GM18505 (cell line): ENCODE results near the gene CTSC.

ENCODE experiments used
- ATAC-seq: cut with Tn5 transposase; IDR thresholded peaks from one replicate; pipeline ENCODE4 v1.9.1; 2021; ENCODE audit not compliant: unreplicated experiment
- POLR2A ChIP-seq: IDR thresholded peaks from 4 replicates; pipeline ENCODE4 v1.6.1; 2011; ENCODE audit warnings: borderline replicate concordance; ENCODE audit not compliant: insufficient read depth, insufficient read length; ENCODE audit errors: extremely low read depth

The CTSC gene

GRCh38 chr11:88320149-88320559 is 17.4 kb downstream of the CTSC start:
- no peak for TF ChIP-seq POLR2A

GRCh38 chr11:88318017-88318416 is 19.5 kb downstream of the CTSC start:
- ATAC-seq, result no peak
- TF ChIP-seq POLR2A, result no peak

More at GRCh38 chr11:88320149-88320559, 17.4 kb downstream of the CTSC start:
- ATAC-seq, result no peak

- TF ChIP-seq POLR2A, result no peak
- no peak for ATAC-seq
Observed at GRCh38 chr11:88317536-88317935, 20.0 kb downstream of the CTSC start.

DNA sequence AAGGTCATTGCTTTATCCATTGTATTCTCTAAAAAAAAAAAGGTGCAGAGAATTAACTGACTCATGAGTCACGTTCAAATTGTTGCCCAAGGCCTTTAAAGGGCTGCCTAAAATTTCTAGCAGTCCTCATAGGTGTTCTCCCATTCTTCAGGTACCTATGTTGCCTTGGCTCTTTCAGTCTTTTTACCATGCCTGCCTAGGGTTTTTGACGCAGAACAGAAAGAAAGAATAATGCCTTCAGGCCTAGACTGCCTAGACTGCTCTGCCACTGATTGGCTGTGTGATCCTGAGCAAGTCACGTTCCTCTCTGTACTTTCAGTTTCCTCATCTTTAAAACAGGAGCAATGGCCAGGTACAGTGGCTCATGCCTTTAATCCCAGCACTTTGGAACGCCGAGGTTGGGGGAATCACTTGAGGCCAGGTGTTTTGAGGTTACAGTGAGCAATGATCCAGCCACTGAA is 21.5 kb downstream of the CTSC start:
- TF ChIP-seq POLR2A, result no peak
- no peak for ATAC-seq

GRCh38 chr11:88315015-88315414 is 22.5 kb downstream of the CTSC start:
- no peak for ATAC-seq
- TF ChIP-seq POLR2A, result no peak

GRCh38 chr11:88313441-88313840 is 24.1 kb downstream of the CTSC start:
- no peak for TF ChIP-seq POLR2A

GRCh38 chr11:88312628-88313027 is 24.9 kb downstream of the CTSC start:
- ATAC-seq, result no peak
- TF ChIP-seq POLR2A, result no peak

More at GRCh38 chr11:88313441-88313840, 24.1 kb downstream of the CTSC start:
- ATAC-seq, result no peak

- ATAC-seq, result no peak
- no peak for TF ChIP-seq POLR2A
Observed at GRCh38 chr11:88310246-88310645, 27.3 kb downstream of the CTSC start.

GRCh38 chr11:88308576-88308975 is 29.0 kb downstream of the CTSC start:
- ATAC-seq, result no peak
- no peak for TF ChIP-seq POLR2A

GRCh38 chr11:88307749-88308425 is 29.6 kb downstream of the CTSC start:
- no peak for TF ChIP-seq POLR2A
- ATAC-seq, result peak; percentile 50

GRCh38 chr11:88306785-88307184 is 30.8 kb downstream of the CTSC start:
- TF ChIP-seq POLR2A, result no peak
- ATAC-seq, result no peak

DNA sequence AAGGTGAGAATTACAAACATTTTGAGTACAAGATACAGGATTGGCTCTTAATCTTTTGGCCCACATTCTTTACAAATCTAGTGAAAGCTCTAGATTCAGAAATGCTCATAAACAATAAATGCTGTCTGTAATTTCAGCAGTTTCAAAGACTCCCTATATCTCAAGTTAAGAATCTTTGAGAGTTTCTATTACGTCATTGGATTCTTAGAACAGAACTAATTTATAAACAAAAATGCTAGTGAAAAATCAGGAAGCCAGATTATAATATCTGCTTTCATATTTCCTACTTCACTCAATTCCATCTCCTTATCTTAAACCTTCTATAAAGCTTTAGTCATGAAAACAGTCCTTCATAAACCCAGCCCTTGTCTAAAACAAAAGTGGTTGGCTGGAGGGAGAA is 32.1 kb downstream of the CTSC start:
- no peak for ATAC-seq
- no peak for TF ChIP-seq POLR2A

GRCh38 chr11:88304352-88304751 is 33.2 kb downstream of the CTSC start:
- TF ChIP-seq POLR2A, result no peak
- ATAC-seq, result no peak

DNA sequence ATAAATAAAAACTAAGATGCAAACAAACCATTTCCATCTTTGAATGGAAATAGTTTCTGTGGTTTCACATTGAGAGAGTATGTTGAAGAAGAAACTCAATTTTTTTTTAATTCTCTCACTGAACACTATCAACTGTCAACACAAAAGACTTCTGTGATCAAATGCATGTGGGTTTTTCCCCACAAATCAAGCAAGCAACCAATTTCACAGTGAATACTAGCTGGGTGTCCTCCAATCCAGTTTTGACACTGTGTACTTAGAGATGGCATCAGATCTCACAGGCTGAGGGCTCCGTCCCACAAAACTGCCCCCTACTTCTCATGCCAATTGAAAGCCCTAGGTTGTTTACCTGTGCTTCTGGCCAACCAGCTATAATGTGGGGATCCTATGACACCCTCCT is 34.5 kb downstream of the CTSC start:
- TF ChIP-seq POLR2A, result no peak

More for the DNA sequence above, 34.5 kb downstream of the CTSC start:
- ATAC-seq, result no peak
